Naive thymus-derived CD8-positive, alpha-beta T cell (primary cell): ENCODE data around the gene CCDC40. TPM values are rescaled to one million over a fixed set of nuclear protein-coding genes. Genes with fewer than 3 reads are reported as not detected.

Experiments used
- ATAC-seq, 2 donors: fragments of 150-1000 bp; cut with Tn5 transposase in 1 of 2; sonication (Bioruptor Pico), chemical (Tn5 transposase) in 1 of 2; 1 replicate in 1 of 2; 2 replicates in 1 of 2; pipeline ENCODE4 v1.10.0; 2021; ENCODE audit warnings: mild to moderate bottlenecking in 2 of 2, moderate library complexity in 2 of 2
- POLR2A ChIA-PET: fragments of 350-600 bp; sonication (Branson Sonifier 250); formaldehyde crosslinking; loops from one replicate; lab custom pipeline; 2021; ENCODE audit warnings: antibody characterized with exemption; lab: Charles Lee
- DNase-seq, 10 donors: peaks; one replicate each; pipeline versions ENCODE4 v3.0.0 to v3.0.0-alpha.2; 2020 to 2022
- H3K27ac Mint-ChIP-seq, 10 donors: one replicate each; pipeline ENCODE4 v1.8.0; 2020 to 2022; ENCODE audit warnings: mild to moderate bottlenecking in 10 of 10, mixed read lengths in 10 of 10, moderate library complexity in 4 of 10, inconsistent platforms in 1 of 10
- H3K27me3 Mint-ChIP-seq, 5 donors: one replicate each; pipeline ENCODE4 v1.8.0; 2021 to 2022; ENCODE audit warnings: mixed read lengths in 5 of 5
- H3K36me3 Mint-ChIP-seq, 3 donors: one replicate each; pipeline ENCODE4 v1.8.0; 2020 to 2022; ENCODE audit warnings: mixed read lengths in 3 of 3, mild to moderate bottlenecking in 2 of 3, inconsistent platforms in 1 of 3
- H3K4me1 Mint-ChIP-seq, 4 donors: one replicate each; pipeline ENCODE4 v1.8.0; 2021 to 2022; ENCODE audit warnings: mixed read lengths in 4 of 4
- H3K4me3 Mint-ChIP-seq, 10 donors: one replicate each; pipeline ENCODE4 v1.8.0; 2020 to 2022; ENCODE audit warnings: mild to moderate bottlenecking in 10 of 10, mixed read lengths in 10 of 10, moderate library complexity in 6 of 10, inconsistent platforms in 1 of 10
- H3K9me3 Mint-ChIP-seq, 9 donors: one replicate each; pipeline ENCODE4 v1.8.0; 2020 to 2022; ENCODE audit warnings: mixed read lengths in 9 of 9, mild to moderate bottlenecking in 3 of 9, inconsistent platforms in 1 of 9, moderate library complexity in 1 of 9
- polyA plus RNA-seq, 3 donors: library from polyadenylated mRNA; unstranded; fragments of 300-500 nt; fragmentation: Illumina TruSeq; gene quantifications; one replicate each; pipeline ENCODE4 v1.2.3, GENCODE V29; 2021
- total RNA-seq, 8 experiments: library from RNA in 2 of 8; stranded (reverse) in 2 of 8; gene quantifications; one replicate each; pipeline ENCODE4 v1.2.3 and lab custom pipeline; 2021 to 2026

The CCDC40 gene, protein sequence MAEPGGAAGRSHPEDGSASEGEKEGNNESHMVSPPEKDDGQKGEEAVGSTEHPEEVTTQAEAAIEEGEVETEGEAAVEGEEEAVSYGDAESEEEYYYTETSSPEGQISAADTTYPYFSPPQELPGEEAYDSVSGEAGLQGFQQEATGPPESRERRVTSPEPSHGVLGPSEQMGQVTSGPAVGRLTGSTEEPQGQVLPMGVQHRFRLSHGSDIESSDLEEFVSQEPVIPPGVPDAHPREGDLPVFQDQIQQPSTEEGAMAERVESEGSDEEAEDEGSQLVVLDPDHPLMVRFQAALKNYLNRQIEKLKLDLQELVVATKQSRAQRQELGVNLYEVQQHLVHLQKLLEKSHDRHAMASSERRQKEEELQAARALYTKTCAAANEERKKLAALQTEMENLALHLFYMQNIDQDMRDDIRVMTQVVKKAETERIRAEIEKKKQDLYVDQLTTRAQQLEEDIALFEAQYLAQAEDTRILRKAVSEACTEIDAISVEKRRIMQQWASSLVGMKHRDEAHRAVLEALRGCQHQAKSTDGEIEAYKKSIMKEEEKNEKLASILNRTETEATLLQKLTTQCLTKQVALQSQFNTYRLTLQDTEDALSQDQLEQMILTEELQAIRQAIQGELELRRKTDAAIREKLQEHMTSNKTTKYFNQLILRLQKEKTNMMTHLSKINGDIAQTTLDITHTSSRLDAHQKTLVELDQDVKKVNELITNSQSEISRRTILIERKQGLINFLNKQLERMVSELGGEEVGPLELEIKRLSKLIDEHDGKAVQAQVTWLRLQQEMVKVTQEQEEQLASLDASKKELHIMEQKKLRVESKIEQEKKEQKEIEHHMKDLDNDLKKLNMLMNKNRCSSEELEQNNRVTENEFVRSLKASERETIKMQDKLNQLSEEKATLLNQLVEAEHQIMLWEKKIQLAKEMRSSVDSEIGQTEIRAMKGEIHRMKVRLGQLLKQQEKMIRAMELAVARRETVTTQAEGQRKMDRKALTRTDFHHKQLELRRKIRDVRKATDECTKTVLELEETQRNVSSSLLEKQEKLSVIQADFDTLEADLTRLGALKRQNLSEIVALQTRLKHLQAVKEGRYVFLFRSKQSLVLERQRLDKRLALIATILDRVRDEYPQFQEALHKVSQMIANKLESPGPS
- total RNA-seq: 1 to 10 TPM; 4.2 to 4.8 TPM
- polyA plus RNA-seq: under 1 TPM in 1 of 3 donors, not detected in 2; 0.37 TPM
- 1.0 to 7.9 (median 1.7) reads per million in 6 experiments for total RNA-seq (lab: John Stamatoyannopoulos, UW)

DNA sequence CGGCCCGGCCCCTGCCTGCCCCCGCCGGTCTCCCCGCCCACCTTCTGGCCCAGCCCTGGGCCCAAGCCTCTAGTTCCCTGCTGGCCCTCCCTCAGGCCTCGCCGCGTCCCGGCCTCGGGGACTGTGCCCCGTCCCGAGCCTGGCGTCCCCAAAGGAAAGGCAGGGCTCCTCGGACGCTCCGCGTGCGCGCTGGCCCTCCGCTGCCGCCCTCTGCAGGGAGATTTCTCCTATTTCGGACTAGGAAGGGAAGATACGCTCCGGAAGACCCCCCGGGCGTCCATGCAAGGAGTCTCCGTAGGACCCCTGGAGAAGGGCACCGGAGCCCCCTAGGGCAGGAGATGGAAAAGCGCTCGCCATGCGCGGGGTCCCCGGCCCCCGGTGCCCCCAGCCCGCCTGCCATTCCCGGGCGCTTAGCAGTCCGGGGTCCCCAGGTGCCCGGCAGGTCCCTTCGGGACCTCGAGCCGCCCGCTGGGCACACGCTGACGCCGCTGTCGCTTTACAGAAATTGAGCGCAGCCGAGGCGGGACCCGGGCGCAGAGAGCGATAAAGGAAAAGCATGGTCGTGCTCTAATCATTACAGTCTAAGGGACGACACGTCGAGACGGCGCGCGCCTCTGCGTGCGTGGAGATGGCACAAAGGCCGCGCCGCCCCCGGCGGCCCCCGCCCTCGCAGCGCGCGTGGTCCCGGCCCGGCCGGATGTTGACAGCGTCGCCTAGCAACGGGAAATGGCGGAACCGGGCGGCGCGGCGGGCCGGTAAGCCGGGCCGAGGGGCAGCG lies at the start of gene CCDC40:
TSS of gene CCDC40 (plus strand) at position 706 of the 778 bp plus-strand sequence. CDS start at position 727, 21 bp downstream.
- Mint-ChIP-seq H3K36me3 (no peaks in the 10 kb centered on the region), H3K4me1 (peaks cover 5 to 23% (median 11%) of the 10 kb centered on the region in 4 donors), H3K27me3 (peaks cover 0 to 8% (median 0%) of the 10 kb centered on the region in 5 donors), H3K4me3 (peak within 1 kb of the TSS; percentile 83 to 97 (median 86)), H3K27ac (peak within 1 kb of the TSS; percentile 35 to 97 (median 95)), H3K9me3 (no peaks in the 10 kb centered on the region)
- ATAC-seq (peak; percentile 83 to 88), DNase-seq (peak; percentile 73 to 93 (median 84))
- POLR2A ChIA-PET: no interaction called here

DNA sequence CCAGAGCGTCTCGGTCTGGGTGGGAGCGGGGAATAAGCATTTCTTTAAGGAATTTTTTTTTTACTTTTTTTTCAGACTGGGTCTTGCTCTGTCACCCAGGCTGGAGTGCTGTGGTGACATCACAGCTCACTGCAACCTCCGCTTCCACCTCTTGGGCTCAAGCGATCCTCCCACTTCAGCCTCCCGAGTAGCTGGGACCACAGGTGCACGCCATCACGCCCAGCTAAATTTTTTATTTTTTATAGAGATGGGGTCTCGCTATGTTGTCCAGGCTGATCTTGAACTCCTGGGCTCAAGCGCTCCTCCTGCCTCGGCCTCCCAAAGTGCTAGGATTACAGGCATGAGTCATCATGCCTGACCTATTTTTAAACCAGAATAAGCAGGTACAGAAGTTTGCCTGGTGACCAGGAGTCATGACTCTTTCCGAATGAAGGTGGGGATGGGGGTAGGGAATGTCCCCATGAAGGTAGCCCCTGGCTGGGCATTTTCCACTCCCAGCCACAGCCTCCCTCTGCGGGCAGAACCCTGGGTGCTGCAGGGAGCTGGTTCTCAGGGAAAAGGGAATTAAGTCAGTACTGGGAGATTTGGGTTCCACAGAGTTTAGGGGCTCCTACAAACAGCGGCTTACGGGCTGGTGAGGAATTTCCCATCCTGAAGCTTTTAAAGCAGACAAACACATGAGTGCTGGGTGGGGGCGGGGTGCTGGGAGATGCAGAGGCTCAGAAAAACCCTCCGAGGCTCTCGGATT lies 49.1 kb upstream of the CCDC40 start:
- DNase-seq (no peak), ATAC-seq (no peak)
- H3K27me3 Mint-ChIP-seq: no peaks in the 10 kb centered on the region
- peaks cover 13 to 34% (median 18%) of the 10 kb centered on the region in 4 donors for H3K4me1 Mint-ChIP-seq
- no peak overlapping the region for H3K4me3 Mint-ChIP-seq
- H3K36me3 Mint-ChIP-seq: no peaks in the 10 kb centered on the region
- POLR2A ChIA-PET: interaction anchor here (1.3 kb wide), 1 partner anchor 10 kb away, joined by 4 read pairs; no protein-coding TSS in a partner anchor
- peak overlapping the region in 1 of 10 donors; percentile 37 for H3K27ac Mint-ChIP-seq
- H3K9me3 Mint-ChIP-seq: no peaks in the 10 kb centered on the region

DNA sequence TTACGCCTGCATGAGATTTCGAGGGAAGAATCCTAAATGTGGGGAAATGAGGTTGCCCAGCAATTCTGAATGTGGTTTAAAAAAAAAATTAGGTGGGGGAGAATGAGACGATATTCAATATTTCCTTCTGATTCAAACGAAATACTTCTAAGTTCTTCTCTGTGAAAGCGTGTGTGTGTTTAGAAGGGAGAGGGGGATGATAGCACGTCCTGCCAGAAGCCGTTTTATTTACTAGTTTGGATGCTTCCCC lies 48.6 kb upstream of the CCDC40 start:
- H3K4me3 Mint-ChIP-seq: peak overlapping the region in 1 of 10 donors; percentile 41
- H3K27ac Mint-ChIP-seq: peak overlapping the region in 1 of 10 donors; percentile 55
- POLR2A ChIA-PET: interaction anchor here (1.3 kb wide), 1 partner anchor 10 kb away, joined by 4 read pairs; no protein-coding TSS in a partner anchor
- no peaks in the 10 kb centered on the region for H3K9me3 Mint-ChIP-seq
- ATAC-seq (no peak), DNase-seq (no peak)
- peaks cover 18 to 39% (median 23%) of the 10 kb centered on the region in 4 donors for H3K4me1 Mint-ChIP-seq
- H3K36me3 Mint-ChIP-seq: no peaks in the 10 kb centered on the region
- H3K27me3 Mint-ChIP-seq: no peaks in the 10 kb centered on the region

DNA sequence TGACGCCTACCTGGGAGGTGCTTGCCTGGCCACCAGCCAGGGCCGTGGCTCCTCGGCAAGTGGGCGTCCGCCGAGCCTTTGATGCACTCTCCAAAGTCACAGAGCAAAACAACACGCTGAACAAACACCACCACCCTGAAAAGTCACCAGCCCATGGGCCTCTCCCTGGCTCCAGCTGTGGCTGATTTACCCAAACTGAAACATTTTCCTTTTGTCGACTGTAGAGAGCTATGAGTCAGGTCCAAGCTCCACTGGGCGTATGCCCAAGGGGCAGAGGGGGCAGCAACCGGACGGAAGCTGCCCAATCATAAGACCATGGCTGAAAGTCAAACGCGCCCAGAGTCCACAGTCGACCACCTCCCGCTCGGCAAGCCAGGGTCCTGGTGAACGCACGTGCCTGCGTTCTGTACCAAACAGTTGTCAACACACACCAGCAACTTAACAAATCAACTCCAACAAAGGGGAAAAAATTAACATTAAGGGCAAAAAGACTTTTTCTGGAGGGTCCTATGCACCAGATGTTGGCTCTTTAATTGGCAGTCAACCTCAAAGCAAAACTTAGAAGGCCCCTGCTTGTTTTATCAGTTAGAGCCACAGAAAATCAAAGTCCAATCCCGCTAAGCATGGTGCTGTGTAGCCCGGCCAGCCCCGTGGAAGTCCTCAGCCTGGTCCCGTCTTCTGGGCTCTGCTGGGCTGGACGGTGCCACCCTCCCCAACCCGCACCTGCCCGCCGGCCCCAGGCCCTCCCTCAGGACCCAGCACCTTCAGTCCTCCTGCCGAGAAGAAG lies 48.1 kb upstream of the CCDC40 start:
- H3K9me3 Mint-ChIP-seq: no peaks in the 10 kb centered on the region

DNA sequence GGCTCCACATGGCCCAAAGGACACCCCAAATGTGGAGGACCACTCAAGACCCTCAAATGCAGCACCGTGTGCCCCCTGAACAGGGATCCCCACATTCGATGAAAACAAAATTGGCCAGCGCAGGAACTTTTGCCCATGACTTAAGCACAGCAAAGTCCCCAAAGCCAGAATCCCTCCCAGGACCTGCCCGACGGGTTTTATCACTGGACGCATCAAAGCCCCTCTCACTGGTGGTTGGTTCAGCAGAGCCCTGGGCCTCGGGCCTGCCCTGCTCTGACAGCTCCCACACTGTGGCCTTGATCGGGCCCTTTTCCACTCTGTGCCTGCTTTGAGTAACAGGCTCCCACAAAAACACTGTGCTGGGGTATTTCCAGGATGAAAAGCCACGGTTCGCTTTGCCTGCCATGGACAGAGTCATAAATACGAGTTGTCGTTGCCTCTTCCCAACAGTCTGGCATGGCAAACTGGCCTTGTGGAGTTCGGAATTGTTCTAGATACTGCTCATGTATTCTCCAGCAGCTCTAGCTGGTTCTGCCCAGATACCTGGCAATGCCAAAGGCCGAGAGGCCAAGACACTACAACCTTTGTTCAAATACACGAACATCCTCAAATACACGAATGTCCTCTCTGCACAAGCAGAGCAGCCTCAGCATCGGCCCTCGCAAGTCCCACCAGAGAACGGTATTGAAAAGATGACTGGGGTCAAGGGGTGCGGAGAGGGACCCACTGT lies 47.2 kb upstream of the CCDC40 start:
- peak overlapping the region in 1 of 10 donors; percentile 38 for H3K27ac Mint-ChIP-seq
- no peaks in the 10 kb centered on the region for H3K9me3 Mint-ChIP-seq
- H3K4me1 Mint-ChIP-seq: peaks cover 22 to 47% (median 36%) of the 10 kb centered on the region in 4 donors
- no peak for ATAC-seq
- H3K4me3 Mint-ChIP-seq: peak overlapping the region in 2 of 10 donors; percentile 18 to 22
- H3K36me3 Mint-ChIP-seq: no peaks in the 10 kb centered on the region
- POLR2A ChIA-PET: no interaction called here
- DNase-seq: peak in 1 of 10 donors; percentile 56
- H3K27me3 Mint-ChIP-seq: no peaks in the 10 kb centered on the region

More for the DNA sequence above, 48.1 kb upstream of the CCDC40 start:
- peak overlapping the region in 4 of 10 donors; percentile 52 to 76 (median 54) for H3K27ac Mint-ChIP-seq
- peaks cover 22 to 44% (median 28%) of the 10 kb centered on the region in 4 donors for H3K4me1 Mint-ChIP-seq
- DNase-seq: peak in 4 of 10 donors; percentile 15 to 44 (median 30)
- ATAC-seq: peak in 1 of 2 donors; percentile 24
- no peaks in the 10 kb centered on the region for H3K27me3 Mint-ChIP-seq
- H3K4me3 Mint-ChIP-seq: peak overlapping the region in 1 of 10 donors; percentile 41
- POLR2A ChIA-PET: interaction anchor here (1.3 kb wide), 1 partner anchor 9 kb away, joined by 4 read pairs; no protein-coding TSS in a partner anchor
- H3K36me3 Mint-ChIP-seq: no peaks in the 10 kb centered on the region

DNA sequence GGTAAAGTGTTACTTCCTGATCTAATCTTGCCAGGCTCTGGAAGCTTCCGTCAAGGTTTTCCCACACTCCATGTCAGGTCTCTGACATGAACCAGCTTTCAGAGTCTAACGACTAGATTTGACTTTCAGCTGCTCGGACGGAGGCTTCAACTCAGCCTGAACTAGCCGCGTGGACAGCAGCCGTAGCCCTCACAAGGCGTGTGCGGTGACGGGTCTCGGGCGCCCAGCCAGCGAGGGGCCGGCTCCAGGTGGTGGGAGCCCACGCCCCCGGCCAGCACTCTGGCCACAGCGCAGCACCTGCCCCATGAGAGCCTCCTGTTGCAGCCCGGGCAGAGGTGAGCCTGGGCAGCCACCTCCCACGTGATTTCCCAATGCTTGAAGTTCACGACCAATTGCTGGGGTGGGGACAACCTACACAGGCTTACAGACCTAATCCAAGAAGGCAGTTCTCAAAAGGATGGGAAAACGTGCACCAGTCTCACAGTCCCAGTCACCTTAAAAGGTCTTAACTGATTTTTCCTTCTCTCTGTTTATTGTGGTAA lies 46.3 kb upstream of the CCDC40 start:
- Mint-ChIP-seq H3K9me3 (no peaks in the 10 kb centered on the region), H3K27ac (no peak overlapping the region), H3K4me1 (peaks cover 22 to 47% (median 41%) of the 10 kb centered on the region in 4 donors), H3K27me3 (no peaks in the 10 kb centered on the region), H3K36me3 (no peaks in the 10 kb centered on the region), H3K4me3 (peak overlapping the region in 3 of 10 donors; percentile 28 to 67 (median 57))
- DNase-seq (peak in 1 of 10 donors; percentile 19), ATAC-seq (no peak)
- POLR2A ChIA-PET: interaction anchor here (1.2 kb wide), 1 partner anchor 151 kb away, joined by 3 read pairs; the partner anchor contains the start of gene CBX4

DNA sequence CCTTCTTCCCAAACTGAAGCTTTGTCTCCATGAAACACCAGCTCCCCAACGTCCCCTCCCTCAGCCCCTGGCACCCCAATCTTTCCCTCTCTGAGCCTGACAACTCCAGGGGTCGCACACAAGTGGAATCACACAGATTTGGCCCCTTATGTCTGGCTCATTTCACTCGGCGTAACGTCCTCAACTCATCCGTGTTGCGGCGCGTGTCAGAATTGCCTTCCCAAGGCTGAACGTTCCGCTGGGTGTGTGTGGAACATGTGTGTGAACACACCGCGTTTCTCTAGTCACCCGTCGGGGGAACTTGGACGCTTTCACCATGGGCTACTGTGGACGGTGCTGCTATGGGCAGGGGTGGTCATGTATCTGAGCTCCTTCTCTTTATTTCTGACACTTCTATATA lies 45.7 kb upstream of the CCDC40 start:
- ATAC-seq (no peak), DNase-seq (no peak)
- POLR2A ChIA-PET: interaction anchor here (1.0 to 1.2 kb wide), 2 partner anchors 152 to 183 kb away, joined by 3 read pairs; partner anchors contain the start of gene CBX4
- H3K27me3 Mint-ChIP-seq: no peaks in the 10 kb centered on the region
- H3K4me1 Mint-ChIP-seq: peaks cover 22 to 48% (median 44%) of the 10 kb centered on the region in 4 donors
- no peaks in the 10 kb centered on the region for H3K36me3 Mint-ChIP-seq
- peak overlapping the region in 4 of 10 donors; percentile 24 to 78 (median 48) for H3K27ac Mint-ChIP-seq
- peak overlapping the region; percentile 48 to 86 (median 64) for H3K4me3 Mint-ChIP-seq
- no peaks in the 10 kb centered on the region for H3K9me3 Mint-ChIP-seq

DNA sequence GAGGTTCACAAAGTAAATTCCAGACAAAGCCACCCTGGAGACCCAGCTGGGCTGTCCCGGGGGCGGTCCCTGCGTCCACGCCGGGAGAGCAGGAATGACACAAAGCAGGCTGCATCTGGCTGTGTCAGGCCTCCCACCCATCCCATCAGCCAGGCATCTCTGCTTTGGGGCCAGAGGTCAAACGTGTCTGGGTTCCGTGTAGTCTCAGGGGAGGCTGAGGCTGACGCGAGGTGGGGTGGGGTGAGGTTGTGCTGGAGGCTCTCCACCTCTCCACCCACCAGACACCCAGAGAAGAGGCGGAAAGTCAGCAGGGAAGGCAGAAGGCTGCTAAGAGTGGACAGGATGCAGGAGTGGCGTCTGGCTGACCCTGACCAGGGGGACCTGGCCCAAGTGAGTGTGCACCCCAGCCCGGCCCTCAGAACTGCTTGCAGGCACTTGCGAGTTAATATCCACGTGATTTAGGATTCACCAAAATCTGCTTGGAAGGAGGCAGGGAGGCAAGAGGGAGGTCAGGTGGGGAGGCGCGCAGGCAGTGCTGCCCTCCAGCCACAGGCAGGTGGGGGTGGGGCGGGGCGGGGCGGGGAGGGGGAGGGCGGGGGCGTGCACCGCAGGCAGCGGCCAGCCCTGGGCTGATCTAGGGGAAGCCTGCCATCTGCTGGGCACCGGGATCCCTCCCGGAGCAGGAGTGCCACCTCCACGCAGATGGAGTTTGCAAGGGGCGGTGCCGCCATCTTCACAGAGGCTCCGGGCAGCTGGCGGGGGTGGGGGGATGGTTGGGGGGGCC lies 45.1 kb upstream of the CCDC40 start:
- no peaks in the 10 kb centered on the region for H3K36me3 Mint-ChIP-seq
- H3K4me1 Mint-ChIP-seq: peaks cover 22 to 54% (median 51%) of the 10 kb centered on the region in 4 donors
- peak; percentile 93 to 94 for ATAC-seq
- peak overlapping the region; percentile 57 to 90 (median 78) for H3K4me3 Mint-ChIP-seq
- no peaks in the 10 kb centered on the region for H3K27me3 Mint-ChIP-seq
- peak overlapping the region in 6 of 10 donors; percentile 61 to 88 (median 78) for H3K27ac Mint-ChIP-seq
- POLR2A ChIA-PET: interaction anchor here (1.0 to 1.3 kb wide), 5 partner anchors 152 to 250 kb away, joined by 3 to 4 read pairs (median 4); partner anchors contain the start of genes CBX4 and CBX8
- H3K9me3 Mint-ChIP-seq: no peaks in the 10 kb centered on the region
- peak; percentile 66 to 91 (median 80) for DNase-seq
